T-helper 1 cell treated with Interleukin-12 subunit alpha and Interleukin-12 subunit beta and Interleukin-4 antibody, amounts not matched to agents 30 μg/mL and 1 μg/mL, for 36 hours (primary cell): ENCODE data around the gene LRRC70.

ENCODE experiments used
- H3K27ac Mint-ChIP-seq: one replicate; pipeline ENCODE4 v1.8.0; 2021; ENCODE audit warnings: mild to moderate bottlenecking, mixed read lengths
- H3K27me3 Mint-ChIP-seq: one replicate; pipeline ENCODE4 v1.8.0; 2021; ENCODE audit warnings: low read depth, mixed read lengths
- H3K36me3 Mint-ChIP-seq: one replicate; pipeline ENCODE4 v1.8.0; 2021; ENCODE audit warnings: low read depth, mixed read lengths
- H3K4me1 Mint-ChIP-seq: one replicate; pipeline ENCODE4 v1.8.0; 2021; ENCODE audit warnings: low read depth, mixed read lengths
- H3K4me3 Mint-ChIP-seq: one replicate; pipeline ENCODE4 v1.8.0; 2021; ENCODE audit warnings: mild to moderate bottlenecking, moderate library complexity, mixed read lengths
- H3K9me3 Mint-ChIP-seq: one replicate; pipeline ENCODE4 v1.8.0; 2021; ENCODE audit warnings: mixed read lengths

Gene LRRC70

DNA sequence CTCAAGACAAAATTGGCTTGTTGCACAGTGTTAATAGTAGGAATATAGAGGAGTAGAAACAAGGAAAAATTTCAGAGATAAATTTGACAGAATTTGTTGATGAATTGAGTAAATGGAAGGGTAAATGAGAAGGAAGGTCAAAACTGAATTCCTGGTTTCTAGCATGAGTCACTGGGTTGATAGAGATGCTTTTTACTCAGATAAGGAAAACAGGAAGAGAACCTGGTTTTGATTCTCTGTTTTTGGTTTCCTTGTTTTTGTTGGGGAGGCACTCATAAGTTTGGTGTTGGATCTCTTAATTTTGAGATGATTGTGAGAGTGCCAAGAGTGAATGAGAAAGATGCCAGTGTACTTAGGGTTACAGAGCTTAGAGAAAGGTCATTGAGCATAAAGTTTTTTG is 7.1 kb downstream of the LRRC70 start:
- peaks cover 15% of the 10 kb centered on the region for H3K4me1 Mint-ChIP-seq
- H3K27me3 Mint-ChIP-seq = no peaks in the 10 kb centered on the region
- no peak overlapping the region for H3K27ac Mint-ChIP-seq
- H3K36me3 Mint-ChIP-seq = peaks cover 8% of the 10 kb centered on the region
- no peak overlapping the region for H3K4me3 Mint-ChIP-seq
- no peaks in the 10 kb centered on the region for H3K9me3 Mint-ChIP-seq

GRCh38 chr5:62587737-62588136 is 9.1 kb downstream of the LRRC70 start:
- H3K4me3 Mint-ChIP-seq = no peak overlapping the region
- peaks cover 10% of the 10 kb centered on the region for H3K4me1 Mint-ChIP-seq
- no peak overlapping the region for H3K27ac Mint-ChIP-seq
- no peaks in the 10 kb centered on the region for H3K27me3 Mint-ChIP-seq
- H3K36me3 Mint-ChIP-seq = peaks cover 11% of the 10 kb centered on the region
- H3K9me3 Mint-ChIP-seq = no peaks in the 10 kb centered on the region

- Mint-ChIP-seq H3K9me3 (no peaks in the 10 kb centered on the region), H3K27ac (no peak overlapping the region), H3K27me3 (no peaks in the 10 kb centered on the region), H3K36me3 (peaks cover 16% of the 10 kb centered on the region), H3K4me1 (peaks cover 15% of the 10 kb centered on the region), H3K4me3 (no peak overlapping the region)
Measured at GRCh38 chr5:62588668-62589067, 10.0 kb downstream of the LRRC70 start.

DNA sequence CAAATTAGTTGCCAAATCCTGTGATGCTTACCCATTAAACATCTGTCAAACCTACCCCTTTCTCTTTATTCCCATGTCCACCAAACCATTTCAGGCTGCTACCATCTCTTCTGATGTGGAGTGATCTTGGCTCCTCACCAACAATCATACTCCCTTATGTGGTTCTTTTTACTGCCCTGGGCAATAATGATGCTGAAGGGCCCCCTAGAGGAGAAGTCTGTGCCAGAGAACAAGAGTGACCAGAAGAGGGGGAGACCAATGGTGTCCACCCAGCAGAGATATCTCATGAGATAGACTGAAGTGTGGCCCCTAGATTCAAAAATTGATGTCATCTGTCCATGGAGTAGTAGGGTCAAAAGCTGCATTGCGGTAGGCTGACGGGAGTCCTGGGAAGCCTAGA is 10.9 kb downstream of the LRRC70 start:
- H3K27ac Mint-ChIP-seq = no peak overlapping the region
- H3K9me3 Mint-ChIP-seq = no peaks in the 10 kb centered on the region
- no peaks in the 10 kb centered on the region for H3K27me3 Mint-ChIP-seq
- peaks cover 15% of the 10 kb centered on the region for H3K4me1 Mint-ChIP-seq
- peaks cover 17% of the 10 kb centered on the region for H3K36me3 Mint-ChIP-seq
- no peak overlapping the region for H3K4me3 Mint-ChIP-seq

DNA sequence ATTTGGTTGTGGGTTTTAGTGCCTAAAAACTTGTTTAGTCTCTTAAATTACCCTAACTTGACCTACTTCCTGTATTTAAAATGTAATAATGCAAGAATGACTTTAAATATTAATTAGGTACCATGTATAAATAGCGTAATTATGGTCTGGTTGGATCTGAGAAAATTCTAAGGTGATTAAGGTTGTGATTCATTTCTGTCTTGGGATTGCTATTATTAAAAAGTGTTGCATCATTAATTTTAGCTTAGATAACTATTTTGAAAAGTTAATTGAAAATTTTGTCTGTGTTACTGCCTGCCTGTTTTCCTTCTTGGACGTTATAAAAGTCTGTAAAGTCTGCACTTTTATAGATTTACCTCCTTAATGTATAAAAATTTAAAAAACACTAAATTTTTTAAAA is 11.8 kb downstream of the LRRC70 start:
- H3K36me3 Mint-ChIP-seq = peaks cover 20% of the 10 kb centered on the region
- H3K4me3 Mint-ChIP-seq = no peak overlapping the region
- H3K27ac Mint-ChIP-seq = no peak overlapping the region
- H3K9me3 Mint-ChIP-seq = no peaks in the 10 kb centered on the region
- no peaks in the 10 kb centered on the region for H3K27me3 Mint-ChIP-seq
- H3K4me1 Mint-ChIP-seq = peaks cover 12% of the 10 kb centered on the region

DNA sequence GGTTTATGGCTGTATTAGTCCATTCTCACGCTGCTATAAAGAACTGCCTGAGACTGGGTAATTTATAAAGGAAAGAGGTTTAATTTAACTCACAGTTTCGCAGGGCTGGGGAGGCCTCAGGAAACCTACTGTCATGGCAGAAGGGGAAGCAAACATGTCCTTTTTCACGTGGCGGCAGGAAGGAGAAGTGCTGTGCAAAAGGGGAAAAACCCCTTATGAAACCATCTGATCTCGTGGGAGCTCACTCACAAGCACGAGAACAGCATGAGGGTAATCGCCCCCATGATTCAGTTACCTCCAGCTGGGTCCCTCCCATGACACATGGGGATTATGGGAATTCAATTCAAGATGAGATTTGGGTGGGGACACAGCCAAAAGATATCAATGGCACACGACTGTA is 13.9 kb downstream of the LRRC70 start:
- no peaks in the 10 kb centered on the region for H3K27me3 Mint-ChIP-seq
- no peak overlapping the region for H3K27ac Mint-ChIP-seq
- peaks cover 22% of the 10 kb centered on the region for H3K36me3 Mint-ChIP-seq
- no peaks in the 10 kb centered on the region for H3K9me3 Mint-ChIP-seq
- H3K4me1 Mint-ChIP-seq = peaks cover 4% of the 10 kb centered on the region
- no peak overlapping the region for H3K4me3 Mint-ChIP-seq

- H3K27ac Mint-ChIP-seq = no peak overlapping the region
- peaks cover 4% of the 10 kb centered on the region for H3K4me1 Mint-ChIP-seq
- no peaks in the 10 kb centered on the region for H3K27me3 Mint-ChIP-seq
- H3K9me3 Mint-ChIP-seq = no peaks in the 10 kb centered on the region
- H3K36me3 Mint-ChIP-seq = peaks cover 22% of the 10 kb centered on the region
- no peak overlapping the region for H3K4me3 Mint-ChIP-seq
Measured at GRCh38 chr5:62593331-62593730, 14.7 kb downstream of the LRRC70 start.

DNA sequence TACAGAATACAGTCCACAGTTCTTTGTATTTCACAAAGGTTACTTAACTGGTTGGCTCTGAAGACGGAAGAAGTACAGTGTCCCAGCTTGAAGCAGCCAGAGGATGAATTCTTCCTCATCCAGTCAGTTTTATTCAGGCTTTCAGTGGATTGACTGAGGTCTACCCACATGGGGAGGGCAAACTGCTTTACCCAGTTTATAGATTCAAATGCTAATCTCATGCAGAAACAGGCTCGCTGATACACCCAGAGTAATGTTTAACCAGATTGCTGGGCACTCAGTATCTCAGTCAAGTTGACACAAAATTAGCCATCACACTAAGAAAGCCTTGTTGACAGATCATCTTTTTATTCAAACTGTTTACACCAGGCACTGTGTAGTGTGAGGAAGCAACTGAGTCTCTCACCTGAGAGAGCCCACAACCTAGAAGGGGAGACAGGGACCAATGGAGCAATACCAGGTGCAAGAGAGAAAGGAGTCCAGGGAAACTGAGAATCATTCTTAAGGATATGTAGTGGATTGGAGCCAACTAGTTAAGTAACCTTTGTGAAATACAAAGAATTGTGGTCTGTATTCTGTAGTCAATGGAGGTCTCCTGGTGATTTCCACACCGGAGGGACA is 15.9 kb downstream of the LRRC70 start:
- no peak overlapping the region for H3K4me3 Mint-ChIP-seq
- no peaks in the 10 kb centered on the region for H3K27me3 Mint-ChIP-seq
- peaks cover 4% of the 10 kb centered on the region for H3K4me1 Mint-ChIP-seq
- no peak overlapping the region for H3K27ac Mint-ChIP-seq
- no peaks in the 10 kb centered on the region for H3K9me3 Mint-ChIP-seq
- H3K36me3 Mint-ChIP-seq = peaks cover 19% of the 10 kb centered on the region

- Mint-ChIP-seq H3K4me3 (no peak overlapping the region), H3K4me1 (peaks cover 4% of the 10 kb centered on the region), H3K27ac (no peak overlapping the region)
Measured at GRCh38 chr5:62596096-62596495, 17.5 kb downstream of the LRRC70 start.

DNA sequence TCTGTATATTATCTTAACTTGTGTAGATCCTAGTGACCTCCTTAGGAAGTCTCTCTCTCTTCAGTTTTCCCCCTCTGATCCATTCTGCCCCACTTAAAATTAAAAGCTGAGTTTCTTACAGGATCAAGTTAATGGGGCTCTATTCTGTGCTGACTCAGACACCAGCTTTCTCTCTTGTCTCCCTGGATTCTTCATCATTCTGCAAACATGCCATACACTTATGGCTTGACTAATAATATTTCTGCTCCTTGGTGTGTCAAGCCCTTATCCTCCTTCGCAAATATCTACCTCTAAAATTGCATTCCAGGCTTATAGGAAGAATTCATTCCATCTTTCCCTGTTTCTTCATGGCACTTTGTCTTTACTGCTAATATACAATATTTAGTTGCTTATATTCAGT is 18.1 kb downstream of the LRRC70 start:
- Mint-ChIP-seq H3K4me1 (peaks cover 4% of the 10 kb centered on the region), H3K27me3 (no peaks in the 10 kb centered on the region), H3K36me3 (peaks cover 18% of the 10 kb centered on the region), H3K27ac (no peak overlapping the region), H3K9me3 (no peaks in the 10 kb centered on the region), H3K4me3 (no peak overlapping the region)

More at GRCh38 chr5:62596096-62596495, 17.5 kb downstream of the LRRC70 start:
- H3K27me3 Mint-ChIP-seq = no peaks in the 10 kb centered on the region
- H3K36me3 Mint-ChIP-seq = peaks cover 18% of the 10 kb centered on the region
- no peaks in the 10 kb centered on the region for H3K9me3 Mint-ChIP-seq

DNA sequence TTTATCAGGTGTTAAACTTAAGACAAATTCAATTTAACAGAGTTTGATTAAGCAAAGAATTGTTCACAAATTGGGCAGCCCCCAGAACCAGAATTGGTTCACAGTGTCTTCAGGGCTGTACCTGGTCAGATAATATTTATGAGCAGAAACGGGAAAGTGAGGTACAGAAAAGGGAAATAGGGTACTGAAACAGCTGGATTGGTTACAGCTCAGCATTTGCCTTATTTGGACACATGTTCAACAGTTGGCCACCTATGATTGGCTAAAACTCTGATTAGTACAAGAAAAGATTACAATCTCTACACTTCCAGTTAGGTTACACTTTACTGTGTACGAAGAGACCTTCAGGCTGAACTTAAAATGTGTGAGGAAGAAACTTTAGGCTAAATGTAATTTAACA is 18.7 kb downstream of the LRRC70 start:
- Mint-ChIP-seq H3K4me1 (peaks cover 4% of the 10 kb centered on the region), H3K9me3 (no peaks in the 10 kb centered on the region), H3K27ac (no peak overlapping the region), H3K36me3 (peaks cover 15% of the 10 kb centered on the region), H3K4me3 (no peak overlapping the region), H3K27me3 (no peaks in the 10 kb centered on the region)

GRCh38 chr5:62600560-62601252 is 22.1 kb downstream of the LRRC70 start:
- Mint-ChIP-seq H3K27ac (no peak overlapping the region), H3K4me1 (no peaks in the 10 kb centered on the region), H3K27me3 (no peaks in the 10 kb centered on the region), H3K9me3 (no peaks in the 10 kb centered on the region), H3K36me3 (peaks cover 1% of the 10 kb centered on the region), H3K4me3 (no peak overlapping the region)

DNA sequence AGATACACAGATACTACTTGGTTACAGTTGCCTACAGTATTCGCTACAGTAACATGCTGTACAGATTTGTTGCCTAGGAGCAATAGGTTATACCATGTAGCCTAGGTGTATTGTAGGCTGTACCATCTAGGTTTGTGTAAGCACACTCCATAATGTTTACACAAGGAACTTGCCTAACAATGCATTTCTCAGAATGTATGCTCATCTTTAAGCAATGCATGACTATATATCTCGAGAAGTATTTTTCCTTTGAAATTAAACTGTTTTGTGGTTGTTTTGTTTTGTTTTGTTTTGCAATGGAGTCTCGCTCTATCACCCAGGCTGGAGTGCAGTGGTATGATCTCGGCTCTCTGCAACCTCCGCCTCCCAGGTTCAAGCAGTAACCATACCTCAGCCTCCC is 25.3 kb downstream of the LRRC70 start:
- Mint-ChIP-seq H3K27me3 (no peaks in the 10 kb centered on the region), H3K4me1 (peaks cover 3% of the 10 kb centered on the region), H3K27ac (no peak overlapping the region), H3K4me3 (no peak overlapping the region), H3K36me3 (peaks cover 6% of the 10 kb centered on the region), H3K9me3 (no peaks in the 10 kb centered on the region)

GRCh38 chr5:62605638-62606037 is 27.0 kb downstream of the LRRC70 start:
- Mint-ChIP-seq H3K27ac (no peak overlapping the region), H3K27me3 (no peaks in the 10 kb centered on the region), H3K4me1 (peaks cover 3% of the 10 kb centered on the region), H3K9me3 (no peaks in the 10 kb centered on the region), H3K36me3 (peaks cover 6% of the 10 kb centered on the region), H3K4me3 (no peak overlapping the region)

DNA sequence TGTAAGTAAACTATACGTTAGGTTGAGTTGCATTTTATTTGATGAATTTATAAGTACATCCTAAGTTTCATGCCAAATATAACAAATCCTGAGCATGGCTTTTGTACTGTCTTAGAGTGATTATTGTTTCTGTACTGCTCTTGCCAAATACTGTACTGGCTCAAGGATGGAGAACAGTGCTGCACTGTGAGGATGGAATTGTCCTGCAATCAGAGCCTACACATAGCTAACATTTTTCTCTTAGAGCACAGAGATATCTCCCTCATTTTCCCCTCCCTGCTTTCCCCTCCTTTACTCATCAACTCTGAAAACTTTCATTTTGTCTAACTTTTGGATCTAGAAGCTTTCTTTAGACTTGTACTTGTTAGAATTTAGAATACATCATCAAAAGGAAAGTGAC is 28.3 kb downstream of the LRRC70 start:
- H3K9me3 Mint-ChIP-seq = no peaks in the 10 kb centered on the region
- peaks cover 3% of the 10 kb centered on the region for H3K4me1 Mint-ChIP-seq

More for the DNA sequence above, 28.3 kb downstream of the LRRC70 start:
- Mint-ChIP-seq H3K36me3 (peaks cover 9% of the 10 kb centered on the region), H3K27ac (no peak overlapping the region), H3K27me3 (no peaks in the 10 kb centered on the region), H3K4me3 (no peak overlapping the region)
